Measurements from ENCODE around the gene LUC7L2.
"Not testable (repeated sequence)": the region's sequence is repeated elsewhere in the genome, so short reads cannot be mapped to it uniquely, and the experiment has no call there.

The LUC7L2 gene

DNA sequence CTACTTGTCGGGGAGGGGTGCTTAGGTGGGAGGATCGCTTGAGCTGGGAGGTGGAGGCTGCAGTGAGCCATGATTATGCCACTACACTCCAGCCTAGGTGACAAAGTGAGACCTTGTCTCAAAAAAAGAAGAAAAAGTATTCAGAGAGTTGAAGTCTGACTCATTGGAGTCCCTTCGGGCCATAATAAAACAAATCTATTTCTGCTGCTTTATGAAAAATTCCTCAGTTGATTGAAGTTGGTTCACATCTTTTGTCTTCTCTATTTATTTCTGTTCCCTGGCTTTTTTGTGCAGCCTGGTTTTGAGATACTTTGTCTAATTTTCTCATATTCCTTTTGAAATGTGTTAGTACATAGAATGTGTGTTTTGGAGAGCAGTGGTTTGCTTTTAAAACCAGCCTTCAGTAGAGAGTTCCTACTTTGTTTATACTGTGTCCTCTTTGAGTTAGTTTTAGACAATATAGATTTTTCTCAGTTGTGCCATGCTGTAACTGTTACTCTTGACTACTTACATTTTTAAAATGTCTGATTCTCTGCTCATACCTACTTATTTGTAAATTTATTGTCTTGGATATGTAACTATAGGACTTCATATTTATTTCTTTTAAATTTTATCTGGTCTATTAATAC, 36.7 kb downstream of the LUC7L2 start:
- DNase-seq (ENCODE audit: low read depth in 2 of 2, low spot score in 1 of 2), result no peak

DNA sequence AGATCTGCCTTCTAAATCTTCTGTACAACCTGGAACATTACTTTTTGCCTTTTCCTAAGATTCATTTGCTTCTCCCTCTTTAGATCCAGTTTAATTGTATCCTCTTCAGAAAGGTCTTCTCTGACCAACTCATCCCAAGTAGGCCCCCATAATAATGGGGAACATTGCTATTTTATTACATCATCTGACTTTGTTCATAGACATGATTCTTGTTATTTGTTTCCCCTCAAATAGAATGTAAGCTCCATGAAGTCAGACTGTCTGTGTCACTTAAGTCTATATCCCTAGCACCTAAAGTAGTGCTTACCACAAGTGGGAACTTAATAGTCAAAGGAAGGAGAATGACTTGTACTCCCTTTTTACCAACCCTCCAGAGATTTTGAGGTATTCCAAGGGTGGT, 37.5 kb downstream of the LUC7L2 start:
- no peak for DNase-seq (ENCODE audit: low read depth in 2 of 2, low spot score in 1 of 2)

DNA sequence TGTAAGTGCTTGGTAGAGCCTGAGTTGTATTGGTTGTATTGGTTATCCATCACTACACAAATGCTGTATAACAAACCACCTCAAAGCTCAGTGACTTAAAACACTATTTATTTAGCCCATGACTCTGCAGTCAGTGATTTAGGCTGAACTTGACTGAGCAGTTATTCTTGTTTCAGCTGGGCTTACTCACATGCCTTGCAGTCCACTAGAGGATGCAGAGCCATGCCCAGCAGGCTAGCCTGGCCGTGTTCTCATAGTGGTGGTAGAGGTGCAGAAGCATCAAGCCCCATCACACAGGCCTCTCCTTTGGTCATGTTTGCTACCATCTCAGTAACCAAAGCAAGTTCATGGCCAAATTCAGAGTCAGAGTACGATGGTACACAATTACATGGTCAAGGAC, 43.9 kb downstream of the LUC7L2 start:
- DNase-seq (ENCODE audit: low read depth in 2 of 2, low spot score in 1 of 2), result no peak

DNA sequence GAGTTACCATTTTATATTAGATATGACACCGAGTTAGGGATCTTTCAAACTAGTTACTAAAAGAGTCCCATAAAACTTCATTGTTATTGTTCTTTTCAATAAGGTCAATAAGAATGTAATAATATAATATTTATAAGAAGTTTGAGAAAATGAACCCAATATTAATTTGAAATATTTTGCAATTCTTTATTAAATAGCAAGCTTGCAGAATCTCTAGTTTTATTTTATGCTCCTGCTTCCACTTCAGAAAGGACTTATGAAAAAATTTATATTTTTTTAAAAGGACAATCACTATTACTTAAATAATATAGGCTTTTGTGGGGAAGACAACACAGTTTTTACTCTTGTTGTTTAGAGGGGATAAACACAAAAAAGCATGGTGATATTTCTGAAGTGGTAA, 47.9 kb downstream of the LUC7L2 start:
- DNase-seq (ENCODE audit: low read depth in 2 of 2, low spot score in 1 of 2), result no peak

DNA sequence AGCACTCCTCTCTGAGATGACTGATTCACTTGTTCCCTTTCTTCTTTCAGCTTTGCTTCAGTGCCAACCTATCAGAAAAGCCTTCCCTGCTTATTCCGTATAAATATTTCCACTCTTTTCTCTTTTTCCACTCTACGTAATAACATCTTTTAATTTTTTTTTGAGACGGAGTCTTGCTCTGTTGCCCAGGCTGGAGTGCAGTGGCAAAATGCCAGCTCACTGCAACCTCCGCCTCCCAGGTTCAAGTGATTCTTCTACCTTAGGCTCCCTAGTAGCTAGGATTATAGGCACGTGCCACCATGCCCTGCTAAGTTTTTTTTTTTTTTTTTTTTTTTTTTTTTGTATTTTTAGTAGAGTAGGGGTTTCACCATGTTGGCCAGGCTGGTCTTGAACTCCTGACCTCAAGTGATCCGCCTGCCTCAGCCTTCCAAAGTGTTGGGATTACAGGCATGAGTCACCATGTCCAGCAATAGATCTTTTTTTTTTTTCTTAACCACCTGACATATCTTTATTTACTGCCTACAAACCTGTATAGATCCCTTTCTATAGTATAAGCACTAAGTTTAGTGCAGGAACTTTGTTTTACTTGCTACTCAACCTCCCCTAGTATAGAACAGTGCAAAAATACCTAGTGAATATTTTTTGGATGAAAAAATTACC, 55.2 kb downstream of the LUC7L2 start:
- not testable (repeated sequence) for DNase-seq (ENCODE audit: low read depth in 2 of 2, low spot score in 1 of 2)

GRCh38 chr7:139416405-139416804, 56.7 kb downstream of the LUC7L2 start:
- DNase-seq (ENCODE audit: low read depth in 2 of 2, low spot score in 1 of 2), result no peak

- no peak for DNase-seq (ENCODE audit: low read depth in 2 of 2, low spot score in 1 of 2)
Measured at GRCh38 chr7:139417478-139417877, 57.8 kb downstream of the LUC7L2 start.

DNA sequence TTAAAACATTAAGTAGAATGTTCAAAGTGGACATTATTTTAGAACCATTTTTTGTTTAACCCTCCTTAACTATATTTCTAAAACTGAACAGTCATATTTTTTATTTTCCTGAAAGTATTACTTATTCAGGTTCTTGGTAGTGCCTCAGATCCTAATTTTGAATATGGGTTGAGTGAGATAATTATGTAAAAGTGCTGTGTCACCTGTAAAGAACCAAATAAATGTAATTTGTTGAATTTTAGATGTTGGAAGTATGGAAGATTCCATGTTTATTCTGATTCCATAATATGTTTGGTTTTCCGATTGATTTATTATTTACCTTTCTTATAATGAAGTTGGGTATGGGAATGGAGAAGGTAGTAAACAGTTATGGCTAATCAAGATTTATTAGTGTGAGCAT, 61.4 kb downstream of the LUC7L2 start:
- no peak for DNase-seq (ENCODE audit: low read depth in 2 of 2, low spot score in 1 of 2)

- DNase-seq (ENCODE audit: low read depth in 2 of 2, low spot score in 1 of 2), result no peak
Measured at GRCh38 chr7:139422126-139422525, 62.4 kb downstream of the LUC7L2 start.

GRCh38 chr7:139423091-139423490, 63.4 kb downstream of the LUC7L2 start:
- DNase-seq (ENCODE audit: low read depth in 2 of 2, low spot score in 1 of 2), result no peak

DNA sequence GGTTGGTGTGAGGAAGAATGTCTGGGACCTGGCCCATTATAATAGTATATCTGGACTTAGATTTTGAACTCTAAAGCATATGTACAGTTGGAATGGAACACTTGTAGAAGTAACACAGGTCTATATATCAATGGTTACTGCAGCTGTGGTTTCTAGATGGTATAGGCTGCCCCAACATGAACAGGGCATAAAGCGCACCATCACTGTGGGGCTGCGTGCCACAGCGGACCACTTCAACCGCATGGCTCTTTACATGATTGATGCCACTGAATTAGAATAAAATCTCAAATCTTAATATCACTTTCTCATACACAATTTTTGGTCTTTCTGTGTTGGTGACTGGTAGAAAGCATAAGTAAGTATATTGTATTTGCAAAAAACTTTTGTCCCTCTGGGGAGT, 64.3 kb downstream of the LUC7L2 start:
- no peak for DNase-seq (ENCODE audit: low read depth in 2 of 2, low spot score in 1 of 2)

DNA sequence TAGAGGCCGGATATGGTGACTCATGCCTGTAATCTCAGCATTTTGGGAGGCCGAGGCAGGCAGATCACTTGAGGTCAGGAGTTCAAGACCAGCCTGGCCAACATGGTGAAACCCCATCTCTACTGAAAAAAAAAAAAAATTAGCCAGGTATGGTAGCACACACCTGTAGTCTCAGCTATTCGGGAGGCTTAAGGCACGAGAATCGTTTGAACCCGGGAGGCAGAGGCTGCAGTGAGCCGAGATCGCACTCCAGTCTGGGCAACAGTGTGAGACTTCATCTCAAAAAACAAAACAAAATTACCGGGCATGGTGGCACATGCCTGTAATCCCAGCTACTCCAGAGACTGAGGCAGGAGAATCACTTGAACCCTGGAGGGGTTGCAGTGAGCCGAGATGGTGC, 66.0 kb downstream of the LUC7L2 start:
- DNase-seq (ENCODE audit: low read depth in 2 of 2, low spot score in 1 of 2), result not testable (repeated sequence)

- no peak for DNase-seq (ENCODE audit: low read depth in 2 of 2, low spot score in 1 of 2)
Measured at GRCh38 chr7:139426258-139427028, 66.7 kb downstream of the LUC7L2 start.

DNA sequence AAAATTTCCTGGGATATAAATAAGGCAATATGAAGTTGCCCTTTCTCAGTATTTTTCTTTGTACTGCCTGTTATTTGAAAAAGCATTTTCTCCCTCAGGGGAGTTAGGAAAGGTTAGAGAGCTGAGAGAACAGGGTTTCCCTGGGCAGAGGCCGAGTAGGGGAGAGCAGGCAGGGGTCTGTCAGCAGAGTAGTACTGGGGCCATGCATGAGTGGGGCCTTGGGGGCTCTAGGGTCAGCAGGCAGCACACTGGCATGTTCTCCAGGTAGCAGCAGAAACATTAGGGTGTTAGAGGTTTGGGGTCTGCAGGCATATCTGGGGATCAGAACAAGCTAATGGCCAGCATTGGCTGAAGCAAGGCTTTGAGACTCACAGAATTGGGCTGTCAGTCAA, 67.3 kb downstream of the LUC7L2 start:
- DNase-seq (ENCODE audit: low read depth in 2 of 2, low spot score in 1 of 2), result no peak

DNA sequence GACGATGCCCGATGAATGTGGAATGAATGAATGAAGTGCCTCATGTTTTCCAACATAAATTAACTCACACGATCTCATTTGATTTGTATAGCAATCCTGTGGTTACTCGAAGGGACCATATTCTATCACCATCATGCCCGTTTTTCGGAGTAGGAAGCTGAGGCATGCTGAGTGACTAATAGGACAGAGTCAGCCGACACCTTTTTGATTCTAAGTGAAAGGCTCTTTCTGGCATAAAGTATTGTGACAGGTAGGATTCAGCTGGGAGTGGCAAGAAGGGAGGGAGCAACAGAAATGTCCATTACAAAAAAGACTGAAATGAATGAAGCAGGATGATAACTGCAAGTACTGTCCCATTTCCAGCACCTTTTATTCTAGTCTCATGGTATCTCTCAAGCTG, 68.1 kb downstream of the LUC7L2 start:
- DNase-seq (ENCODE audit: low read depth in 2 of 2, low spot score in 1 of 2), result no peak

DNA sequence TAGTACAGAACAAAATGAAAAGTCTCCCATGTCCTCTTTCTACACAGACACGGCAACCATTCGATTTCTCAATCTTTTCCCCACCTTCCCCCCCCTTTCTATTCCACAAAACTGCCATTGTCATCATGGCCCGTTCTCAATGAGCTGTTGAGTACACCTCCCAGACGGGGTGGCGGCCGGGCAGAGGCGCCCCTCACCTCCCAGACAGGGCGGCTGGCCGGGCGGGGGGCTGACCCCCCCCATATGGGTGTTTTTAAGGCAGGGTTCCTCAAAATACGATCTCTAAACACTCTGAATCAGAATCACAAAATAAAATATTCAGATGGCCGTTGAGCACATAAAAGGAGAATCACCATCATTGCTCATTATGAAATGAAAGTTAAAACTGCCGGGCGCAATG, 70.0 kb downstream of the LUC7L2 start:
- not testable (repeated sequence) for DNase-seq (ENCODE audit: low read depth in 2 of 2, low spot score in 1 of 2)

DNA sequence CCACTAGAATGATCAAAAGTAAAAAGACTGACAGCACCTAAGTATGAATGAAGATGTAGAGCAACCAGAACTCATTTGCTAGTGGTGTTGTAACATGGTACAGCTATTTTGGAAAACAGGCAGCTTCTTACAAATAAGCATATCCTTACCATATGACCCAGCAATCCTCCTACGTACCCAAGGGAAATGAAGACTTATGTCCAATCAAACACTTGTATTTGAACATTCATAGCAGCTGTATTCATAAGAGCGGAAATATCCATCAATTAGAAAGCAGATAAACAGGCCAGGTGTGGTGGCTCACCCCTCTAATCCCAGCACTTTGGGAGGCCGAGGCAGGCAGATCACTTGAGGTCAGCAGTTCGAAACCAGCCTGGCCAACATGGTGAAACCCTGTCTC, 70.7 kb downstream of the LUC7L2 start:
- no peak for DNase-seq (ENCODE audit: low read depth in 2 of 2, low spot score in 1 of 2)

GRCh38 chr7:139431010-139431409, 71.3 kb downstream of the LUC7L2 start:
- DNase-seq (ENCODE audit: low read depth in 2 of 2, low spot score in 1 of 2), result no peak

GRCh38 chr7:139431459-139431858, 71.8 kb downstream of the LUC7L2 start:
- DNase-seq (ENCODE audit: low read depth in 2 of 2, low spot score in 1 of 2), result no peak

GRCh38 chr7:139436806-139437205, 77.1 kb downstream of the LUC7L2 start:
- no peak for DNase-seq (ENCODE audit: low read depth in 2 of 2, low spot score in 1 of 2)

DNA sequence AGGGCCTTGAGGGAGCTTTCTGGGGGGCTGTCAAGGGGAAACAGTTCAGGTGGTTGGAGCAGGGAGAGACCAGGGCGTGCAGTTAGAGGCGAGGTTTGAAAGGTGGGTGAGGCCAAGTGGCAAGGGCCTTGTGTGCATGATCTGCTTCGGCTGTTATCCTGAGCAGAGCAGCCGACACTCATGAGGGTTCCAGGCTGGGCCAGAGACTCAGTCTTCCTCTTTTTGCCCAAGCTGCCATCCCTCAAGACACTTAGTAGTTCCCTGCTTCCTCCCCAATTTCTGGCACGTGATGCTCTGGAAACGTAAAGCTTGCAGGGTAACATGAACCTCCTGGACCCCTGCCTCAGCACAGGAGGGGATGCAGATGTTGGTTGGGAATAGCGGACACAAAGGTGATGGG, 79.7 kb downstream of the LUC7L2 start:
- DNase-seq (ENCODE audit: low read depth in 2 of 2, low spot score in 1 of 2), result no peak

- no peak for DNase-seq (ENCODE audit: low read depth in 2 of 2, low spot score in 1 of 2)
Measured at GRCh38 chr7:139441961-139442360, 82.3 kb downstream of the LUC7L2 start.
